Muscle of arm (tissue), 12 donors: ENCODE results near the gene FAM227B. TPM values are rescaled to one million over a fixed set of nuclear protein-coding genes. Genes with fewer than 3 reads are reported as not detected.
"Not testable (repeated sequence)": the region's sequence is repeated elsewhere in the genome, so short reads cannot be mapped to it uniquely, and the experiment has no call there.

Source experiments
- DNase-seq: peaks from one replicate; pipeline ENCODE4 v3.0.0-alpha.2; 2013
- polyA plus RNA-seq, 12 donors: library from polyadenylated mRNA; unstranded; fragments of 120-200 nt; gene quantifications; one replicate each; pipeline ENCODE4 v1.2.1, GENCODE V29; 2013; ENCODE audit not compliant: insufficient read length in 12 of 12

The FAM227B gene
- polyA plus RNA-seq, 12 donors: 5.8 to 15.8 (median 8.5) TPM; not detected in 1

DNA sequence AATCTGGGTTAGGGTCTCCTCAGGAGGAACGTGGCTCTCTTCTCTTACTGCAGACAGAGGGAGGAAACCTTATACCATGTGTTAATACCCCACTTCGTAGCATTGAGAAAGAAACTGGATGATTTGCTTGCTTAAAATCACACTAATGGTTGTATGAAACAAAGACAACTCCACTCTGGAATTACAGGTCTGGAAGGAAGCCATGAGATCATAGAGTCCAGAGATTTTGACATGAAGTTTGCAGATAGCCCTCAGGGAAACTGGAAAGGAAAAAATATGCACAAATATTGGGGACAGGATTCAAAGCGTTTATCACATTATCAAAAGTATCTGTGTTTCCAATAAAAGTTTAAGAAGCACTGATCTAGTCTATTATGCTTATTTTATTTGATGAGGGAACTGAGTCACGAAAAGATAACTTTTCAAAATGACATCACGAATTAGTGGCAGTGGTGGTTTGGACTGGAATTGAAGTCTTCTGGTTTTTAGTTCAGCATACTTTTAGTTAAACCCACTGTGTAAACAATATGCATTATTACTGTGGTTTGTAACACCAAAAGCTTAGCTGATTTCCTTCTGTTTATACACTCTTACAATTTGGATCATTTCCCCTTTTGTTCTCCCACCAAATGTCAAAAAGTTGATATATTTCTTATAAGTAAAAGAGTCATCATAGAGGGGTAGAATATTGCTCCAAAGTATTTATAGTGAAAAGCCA is 180.8 kb downstream of the FAM227B start:
- DNase-seq: no peak

DNA sequence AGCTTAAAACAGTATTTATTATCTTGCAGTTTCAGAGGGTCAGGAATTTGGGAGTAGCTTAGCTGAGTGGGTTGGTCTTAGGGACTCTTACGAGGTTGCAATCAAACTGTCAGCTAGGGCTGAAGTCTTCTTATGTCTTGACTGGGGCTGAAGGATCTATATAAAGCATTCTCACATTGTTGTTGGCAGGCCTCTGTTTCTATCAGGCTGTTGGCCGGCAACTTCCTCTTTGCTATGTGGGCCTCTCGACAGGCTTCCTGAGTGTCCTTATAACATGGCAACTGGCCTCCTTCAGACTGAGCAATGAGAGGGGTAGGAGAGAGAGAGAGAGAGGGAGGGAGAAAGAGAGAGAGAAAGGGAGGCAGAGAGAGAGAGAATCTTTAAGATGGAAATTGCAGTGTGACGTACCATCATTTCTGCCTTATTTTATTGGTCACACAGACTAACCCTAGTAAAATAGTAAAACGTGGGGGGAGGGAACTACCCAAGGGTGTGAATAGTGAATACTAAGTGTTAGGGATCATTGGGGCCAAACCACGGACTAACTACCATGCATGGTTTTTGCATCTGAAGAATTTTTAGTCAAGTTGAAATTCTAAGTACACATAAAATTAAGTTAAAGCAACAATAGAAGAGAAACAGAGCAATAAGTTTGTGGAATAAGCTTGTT is 181.5 kb downstream of the FAM227B start:
- DNase-seq: no peak

DNA sequence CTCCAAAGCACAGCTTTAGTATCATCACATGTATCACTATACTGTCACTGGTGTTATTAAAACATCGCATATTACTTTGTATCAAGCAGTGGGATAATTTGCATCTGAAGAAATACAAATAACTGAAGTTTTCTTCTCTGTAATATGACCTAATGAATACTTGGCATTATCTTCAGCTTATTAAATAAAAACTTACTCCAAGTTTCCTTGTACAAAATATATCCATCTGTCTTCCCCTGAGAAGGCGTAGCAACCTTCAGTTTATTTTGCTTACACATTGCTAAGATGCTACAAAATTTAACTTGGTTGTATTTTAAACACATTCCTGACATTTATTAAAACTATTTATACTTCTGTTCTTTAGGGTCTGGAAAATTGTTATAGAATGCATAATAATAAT is 183.9 kb downstream of the FAM227B start:
- DNase-seq: no peak

DNA sequence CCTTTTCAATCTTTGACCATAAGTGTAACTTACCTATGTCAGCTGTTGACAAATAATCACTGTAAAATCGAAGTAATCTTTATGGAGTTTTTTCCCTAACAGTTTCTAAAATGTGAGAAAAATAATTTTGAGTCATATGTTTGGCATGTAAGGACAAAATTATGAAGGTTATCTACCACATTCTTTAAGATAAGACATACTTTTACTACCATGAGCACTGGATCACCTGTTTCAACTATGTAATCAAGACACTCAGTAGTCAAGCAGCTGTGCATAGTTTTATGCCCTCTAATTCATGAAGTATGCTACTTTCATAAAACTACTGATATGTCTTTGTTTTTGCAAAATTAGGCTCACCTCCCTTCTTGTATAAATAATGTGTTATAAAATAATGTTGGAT is 185.4 kb downstream of the FAM227B start:
- DNase-seq: no peak

DNA sequence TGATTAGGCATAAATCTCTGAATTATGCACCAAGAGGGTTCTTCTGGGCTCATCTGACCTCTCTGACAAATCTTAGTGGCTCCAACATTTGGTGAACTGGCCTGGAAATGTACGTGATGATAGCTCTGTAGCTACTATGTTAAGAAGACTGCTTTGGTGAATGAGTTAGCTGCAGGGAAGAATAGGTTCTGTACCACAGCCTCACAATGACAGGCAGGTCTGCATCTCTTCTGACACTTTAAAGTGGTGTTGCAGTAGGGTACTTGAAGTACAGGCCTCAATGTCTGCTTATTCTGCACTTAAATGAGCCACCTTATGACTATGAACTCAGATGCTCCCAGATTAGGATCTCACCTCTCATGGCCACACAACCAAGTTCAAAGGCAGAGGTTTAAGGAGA is 190.6 kb downstream of the FAM227B start:
- no peak for DNase-seq

DNA sequence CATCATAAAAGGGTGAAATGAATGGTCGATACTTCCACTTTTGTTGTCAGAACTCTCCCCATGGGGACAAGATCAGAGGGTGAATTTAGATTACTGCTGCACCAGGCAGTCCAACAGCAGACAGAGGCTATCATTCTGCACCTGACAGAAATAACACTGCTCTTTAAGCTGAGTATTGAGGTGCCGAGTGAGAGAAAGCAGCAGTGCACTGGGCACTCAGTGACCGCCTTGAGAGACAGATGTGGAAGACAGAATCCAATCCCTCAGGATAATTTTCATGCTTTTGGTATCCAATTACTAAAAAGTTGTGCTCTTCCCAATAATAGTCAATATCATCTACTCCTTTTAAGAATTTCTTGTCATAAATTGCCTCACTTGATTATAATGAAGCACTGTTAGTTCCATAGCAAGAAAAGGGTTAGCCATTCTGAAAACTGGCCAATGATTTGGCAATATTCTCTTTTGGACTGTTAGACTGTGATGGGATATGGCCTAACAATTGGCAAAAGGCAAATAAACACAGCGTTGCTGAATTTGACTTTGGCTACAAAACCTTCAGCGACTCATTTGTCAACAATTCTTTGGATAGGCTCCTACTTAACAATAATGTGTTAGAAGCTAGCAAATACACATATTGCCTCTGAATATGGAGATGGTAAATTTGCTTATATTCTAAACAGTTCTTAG is 192.1 kb downstream of the FAM227B start:
- no peak for DNase-seq

DNA sequence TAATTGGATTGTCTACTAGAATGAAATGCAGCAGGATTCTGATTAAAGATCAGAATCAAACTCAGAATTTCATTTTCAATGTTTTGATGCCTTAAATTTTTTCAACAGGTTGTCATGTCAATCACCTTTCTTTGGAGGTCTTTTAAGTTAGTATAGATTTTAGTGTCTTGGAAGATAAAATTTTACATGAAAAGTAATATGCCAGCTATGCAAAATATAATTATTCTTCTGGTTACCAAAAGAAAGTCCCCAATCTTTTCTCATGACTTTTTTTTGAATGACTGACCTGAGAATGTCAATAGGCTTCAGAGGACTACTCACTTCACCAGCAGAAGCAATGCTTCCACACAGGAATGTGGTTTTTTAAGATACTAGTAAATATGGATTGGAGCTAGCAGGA is 193.2 kb downstream of the FAM227B start:
- DNase-seq: no peak

DNA sequence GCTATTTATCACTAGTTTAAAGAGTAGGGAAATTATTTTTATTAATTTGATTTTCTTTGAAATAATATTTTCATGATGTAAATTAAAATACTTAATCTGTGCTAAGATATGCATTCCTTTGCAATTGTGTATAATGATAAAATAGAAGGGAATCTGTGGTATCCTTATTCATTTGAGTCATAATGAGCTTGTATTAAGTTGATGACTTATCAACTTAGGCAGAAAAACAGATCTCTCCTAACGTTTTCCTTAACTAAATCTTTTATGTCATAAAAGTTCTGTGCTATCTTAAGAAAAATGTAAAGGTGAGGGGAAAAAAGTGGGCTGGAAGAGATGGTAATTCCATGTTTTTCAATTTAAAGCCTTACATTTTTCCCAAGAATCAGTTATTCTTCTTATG is 195.7 kb downstream of the FAM227B start:
- DNase-seq: no peak

DNA sequence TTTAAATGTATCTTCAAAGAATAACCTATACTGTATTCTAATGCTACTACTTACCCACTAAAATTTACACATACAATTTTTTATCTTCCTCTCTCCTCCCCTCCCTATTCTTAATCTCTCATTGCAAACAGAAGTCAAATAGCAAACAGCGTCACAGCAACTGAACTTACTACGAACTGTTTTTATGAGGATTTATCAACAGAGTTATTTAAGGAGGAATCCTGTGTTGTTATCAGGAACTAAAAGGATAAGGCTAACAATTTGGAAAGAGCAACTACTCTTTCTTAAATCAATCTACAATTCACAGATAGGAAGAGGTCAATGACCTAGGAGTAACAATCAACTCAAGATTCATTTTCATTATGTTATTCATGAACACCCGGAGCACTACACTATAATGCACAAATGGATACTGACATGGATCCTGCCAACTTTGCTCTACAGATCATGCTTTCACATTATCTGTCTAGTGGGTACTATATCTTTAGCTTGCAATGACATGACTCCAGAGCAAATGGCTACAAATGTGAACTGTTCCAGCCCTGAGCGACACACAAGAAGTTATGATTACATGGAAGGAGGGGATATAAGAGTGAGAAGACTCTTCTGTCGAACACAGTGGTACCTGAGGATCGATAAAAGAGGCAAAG is 196.6 kb downstream of the FAM227B start:
- no peak for DNase-seq

DNA sequence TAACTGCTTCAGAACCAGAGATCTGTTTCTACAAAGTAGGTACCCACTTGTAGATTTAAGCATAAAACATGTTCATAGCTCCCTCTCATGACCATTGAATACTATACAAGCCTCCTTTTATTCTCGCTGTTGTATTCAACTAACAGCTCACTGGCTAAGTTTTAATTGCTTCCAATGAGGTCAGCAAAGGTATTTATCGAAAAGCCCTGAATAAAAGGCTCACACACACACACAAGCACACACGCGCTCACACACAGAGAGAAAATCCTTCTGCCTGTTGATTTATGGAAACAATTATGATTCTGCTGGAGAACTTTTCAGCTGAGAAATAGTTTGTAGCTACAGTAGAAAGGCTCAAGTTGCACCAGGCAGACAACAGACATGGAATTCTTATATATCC is 197.6 kb downstream of the FAM227B start, which contains the start of gene FGF7:
Gene FGF7 (plus strand): TSS at position 222 of the 400 bp plus-strand sequence. CDS start 1,056 bp downstream, outside the sequence.
- DNase-seq: peak; percentile 61

DNA sequence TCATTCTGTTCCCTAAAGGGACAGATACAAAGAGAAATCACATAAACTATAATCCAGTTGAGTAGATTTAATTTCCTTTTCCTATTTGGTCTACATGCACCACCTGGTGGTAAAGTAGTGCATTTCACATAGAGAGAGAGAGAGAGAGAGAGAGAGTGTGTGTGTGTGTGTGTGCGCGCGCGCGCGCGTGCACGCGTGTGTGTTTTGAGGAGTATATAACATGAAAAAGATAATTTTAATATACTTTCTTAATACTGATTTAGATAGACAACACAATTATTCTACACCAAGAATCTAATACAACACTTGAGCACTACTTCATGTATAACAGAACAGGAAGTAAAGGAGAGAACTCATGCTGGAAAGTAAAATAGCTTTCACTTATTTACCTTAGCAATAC is 198.6 kb downstream of the FAM227B start:
- DNase-seq: no peak

DNA sequence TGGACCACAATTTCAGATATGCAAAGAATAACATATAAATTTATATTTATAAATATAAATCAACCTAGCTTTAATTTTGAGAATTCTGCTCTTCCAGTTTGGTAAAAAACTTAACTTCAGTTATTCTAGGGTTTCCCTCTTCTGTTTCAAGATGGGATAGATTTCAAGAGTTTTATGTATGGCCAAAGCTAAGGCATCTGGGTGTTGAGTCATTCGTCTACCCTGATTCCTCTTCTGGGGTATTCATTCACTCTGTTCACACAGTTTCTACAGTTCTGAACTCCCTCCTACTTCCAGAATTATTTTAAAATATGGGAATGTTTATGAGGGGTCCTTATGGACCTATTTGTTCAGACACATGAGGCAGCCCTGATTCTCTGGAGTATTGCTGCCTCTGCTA is 201.8 kb downstream of the FAM227B start:
- no peak for DNase-seq

DNA sequence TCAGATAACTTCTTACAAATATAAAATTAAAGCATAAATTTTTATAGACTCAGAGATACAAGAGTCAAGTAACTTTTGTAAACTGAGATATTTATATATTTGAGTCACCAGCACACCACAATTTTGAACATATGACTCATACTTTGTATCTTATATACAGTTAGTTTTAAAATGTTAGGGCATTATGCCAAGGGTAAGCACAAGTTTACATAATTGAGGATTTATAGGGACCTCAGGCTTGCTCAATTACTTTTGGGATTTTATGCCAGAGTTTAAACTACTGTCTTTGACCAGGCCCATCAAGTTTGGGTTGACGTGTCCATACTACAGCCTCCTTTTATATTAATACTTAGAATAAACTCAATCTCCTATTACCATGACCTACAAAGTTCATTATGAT is 205.0 kb downstream of the FAM227B start:
- no peak for DNase-seq

DNA sequence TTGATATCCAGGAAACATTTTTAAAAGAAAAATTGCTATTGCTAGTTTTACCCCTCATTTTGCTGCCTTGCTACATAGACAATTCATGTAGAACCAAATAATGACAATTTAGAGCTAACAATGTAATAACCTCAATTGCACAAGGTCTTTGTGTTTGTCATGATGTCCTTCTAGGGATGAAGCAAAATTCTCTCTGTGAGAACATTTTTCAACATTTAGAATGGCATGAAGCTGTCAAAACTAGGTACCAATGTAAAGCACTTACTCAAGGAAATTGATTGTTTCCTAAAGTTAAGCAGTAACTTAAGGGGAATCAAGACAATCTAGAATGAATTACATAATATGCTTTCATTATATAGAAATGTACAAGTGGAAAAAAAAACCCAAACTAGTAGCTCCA is 205.5 kb downstream of the FAM227B start:
- DNase-seq: no peak

DNA sequence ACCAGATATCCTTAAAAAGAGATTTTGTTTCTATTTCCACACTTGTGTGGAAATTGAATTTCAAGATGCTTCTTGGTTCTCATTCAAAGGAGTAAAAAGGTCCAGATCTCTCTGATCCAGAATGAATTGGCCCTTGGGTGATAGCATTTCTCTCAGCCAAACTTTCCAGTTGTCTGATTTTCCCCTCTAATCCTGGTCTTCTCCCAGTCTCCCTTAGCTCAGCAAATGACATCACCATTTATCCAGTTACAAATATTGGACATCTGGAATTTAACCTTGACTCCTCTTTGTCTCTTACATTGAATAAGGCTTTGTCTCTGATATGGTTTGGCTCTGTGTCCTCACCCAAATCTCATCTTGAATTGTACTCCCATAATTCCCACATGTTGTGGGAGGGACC is 207.8 kb downstream of the FAM227B start:
- peak; percentile 77 for DNase-seq

DNA sequence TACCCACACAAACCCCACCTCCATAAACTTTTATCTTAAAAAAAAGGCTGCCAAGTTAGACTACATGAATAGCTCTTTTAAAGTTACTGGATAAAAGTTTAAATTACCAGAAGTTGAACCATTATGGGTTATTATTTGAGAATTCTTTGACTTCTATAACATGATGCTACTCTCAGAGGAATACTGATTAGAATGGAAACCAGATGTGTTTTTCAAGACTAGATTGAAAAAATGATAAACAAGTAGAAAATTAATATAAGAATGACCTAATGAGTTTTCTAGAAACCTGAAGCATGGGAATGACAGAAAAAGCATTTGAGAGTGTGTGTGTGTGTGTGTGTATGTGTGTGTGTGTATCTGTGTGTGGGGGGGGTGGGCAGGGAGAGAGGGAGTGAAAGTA is 210.0 kb downstream of the FAM227B start:
- no peak for DNase-seq

DNA sequence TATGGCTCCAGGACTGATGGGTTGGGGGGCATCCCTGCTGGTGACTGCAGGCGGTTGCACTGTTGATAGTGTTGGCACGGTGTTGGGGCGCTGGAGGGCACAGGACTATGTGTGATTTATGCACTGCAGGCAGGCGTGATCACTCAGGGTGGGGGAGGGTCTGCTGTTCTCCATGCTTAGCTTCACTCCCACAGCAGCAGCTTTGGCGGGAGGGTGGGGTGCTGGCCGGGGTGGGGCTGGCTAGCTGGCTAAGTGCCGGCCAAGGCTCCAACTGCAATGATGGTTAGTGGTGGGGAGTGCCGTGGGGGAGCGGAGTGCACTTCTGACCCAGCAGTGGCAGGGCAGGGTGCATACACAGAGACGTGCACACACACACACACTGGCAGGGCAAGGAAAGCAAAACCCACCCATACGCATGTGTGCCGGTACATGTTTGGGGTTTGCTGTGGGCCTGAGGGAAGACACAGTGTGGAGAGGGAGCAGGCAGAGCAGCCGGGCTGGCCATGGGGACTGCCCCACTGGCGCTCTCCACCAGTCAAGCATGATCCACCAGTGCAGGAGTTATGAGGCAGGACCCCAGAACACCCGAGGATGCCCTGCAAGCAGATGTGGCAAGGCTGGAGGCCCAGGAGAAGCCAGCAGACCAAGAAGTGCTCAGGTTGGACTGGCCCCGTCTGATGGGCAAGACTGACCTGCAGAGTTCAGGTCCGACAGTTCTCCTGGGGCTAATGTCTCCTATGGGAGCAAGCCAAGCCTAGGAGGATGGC is 214.1 kb downstream of the FAM227B start:
- no peak for DNase-seq

DNA sequence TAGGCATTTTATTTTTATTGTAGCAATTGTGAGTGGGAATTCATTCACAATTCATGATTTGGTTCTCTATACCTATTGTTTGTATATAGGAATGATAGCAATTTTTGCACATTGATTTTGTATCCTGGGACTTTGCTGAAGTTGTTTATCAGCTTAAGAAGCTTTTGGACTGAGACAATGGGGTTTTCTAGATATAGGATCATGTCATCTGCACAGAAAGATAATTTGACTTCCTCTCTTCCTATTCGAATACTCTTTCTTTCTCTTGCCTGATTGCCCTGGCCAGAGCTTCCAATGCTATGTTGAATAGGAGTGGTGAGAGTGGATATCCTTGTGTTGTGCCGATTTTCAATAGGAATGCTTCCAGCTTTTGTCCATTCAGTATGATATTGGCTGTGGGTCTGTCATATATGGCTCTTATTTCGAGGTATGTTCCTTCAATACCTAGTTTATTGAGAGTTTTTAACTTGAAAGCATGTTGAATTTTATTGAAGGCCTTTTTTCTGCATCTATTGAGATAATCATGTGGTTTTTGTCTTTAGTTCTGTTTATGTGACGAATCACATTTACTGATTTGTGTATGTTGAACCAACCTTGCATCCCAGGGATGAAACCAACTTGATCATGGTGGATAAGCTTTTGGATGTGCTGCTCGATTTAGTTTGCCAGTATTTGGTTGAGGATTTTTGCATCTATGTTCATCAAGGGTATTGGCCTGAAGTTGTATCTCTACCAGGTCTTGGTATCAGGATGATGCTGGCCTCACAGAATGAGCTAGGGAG is 217.9 kb downstream of the FAM227B start:
- not testable (repeated sequence) for DNase-seq

DNA sequence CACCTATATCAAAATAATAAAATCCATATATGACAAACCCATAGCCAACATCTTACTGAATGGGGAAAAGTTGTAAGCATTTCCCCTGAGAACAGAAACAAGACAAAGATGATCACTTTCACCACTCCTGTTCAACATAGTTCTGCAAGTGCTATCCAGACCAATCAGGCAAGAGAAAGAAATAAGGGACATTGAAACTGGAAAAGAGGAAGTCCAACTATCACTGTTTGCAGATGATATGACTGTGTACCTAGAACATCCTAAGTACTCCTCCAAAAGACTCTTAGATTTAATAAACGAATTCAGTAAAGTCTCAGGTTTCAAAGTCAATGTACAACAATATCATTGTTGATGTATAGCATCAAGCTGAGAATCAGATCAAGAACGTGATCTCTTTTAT is 233.1 kb downstream of the FAM227B start:
- DNase-seq: no peak

DNA sequence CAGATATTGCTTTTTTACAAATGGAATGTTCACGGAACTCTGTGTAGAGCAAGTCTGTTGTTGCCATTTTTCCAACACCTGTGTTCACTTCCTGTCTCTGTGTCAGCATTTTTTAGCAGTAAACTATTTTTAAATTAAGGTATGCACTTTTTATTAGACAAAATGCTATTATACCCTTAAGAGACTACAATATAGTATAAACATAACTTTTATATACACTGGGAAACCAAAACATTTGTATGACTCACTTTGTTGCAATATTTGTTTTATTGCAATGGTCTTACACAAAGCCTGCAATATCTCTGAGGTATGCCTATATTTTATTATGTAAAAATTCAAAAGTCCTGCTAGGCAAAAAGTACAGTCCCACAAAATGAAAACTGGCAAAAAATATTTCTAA is 237.4 kb downstream of the FAM227B start:
- no peak for DNase-seq

DNA sequence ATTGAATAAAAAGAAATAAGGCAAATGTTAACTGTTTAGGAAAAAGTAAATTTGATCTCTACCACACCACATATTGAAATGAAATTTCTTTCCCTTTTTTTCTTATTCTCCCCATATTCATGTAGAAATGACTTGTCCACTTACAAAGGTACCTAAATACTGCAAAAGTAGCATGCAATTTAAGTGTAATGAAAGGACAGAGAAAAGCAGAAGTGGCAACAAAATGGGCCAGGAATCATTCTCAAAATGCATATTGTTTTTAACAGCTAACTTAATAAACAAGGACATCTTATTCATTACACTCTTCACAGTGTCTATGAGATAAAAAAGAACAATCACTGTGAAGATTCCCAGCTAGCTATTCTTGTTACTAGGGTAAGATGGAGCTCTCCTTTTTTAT is 238.2 kb downstream of the FAM227B start:
- DNase-seq: no peak
